Measurements from ENCODE around the gene TFPT.

The TFPT gene

GRCh38 chr19:54069470-54069869 is 46.0 kb downstream of the TFPT start:
- DNase-seq = no peak

GRCh38 chr19:54063350-54064116 is 51.9 kb downstream of the TFPT start, which contains the start of gene VSTM1:
Gene VSTM1 (minus strand): TSS chr19:54063897. CDS start chr19:54063777, 120 bp downstream.
- DNase-seq = no peak

- no peak for DNase-seq
Observed at GRCh38 chr19:54062643-54063042, 52.8 kb downstream of the TFPT start.
